ENCODE measurements around the gene PCSK2.

The PCSK2 gene

DNA sequence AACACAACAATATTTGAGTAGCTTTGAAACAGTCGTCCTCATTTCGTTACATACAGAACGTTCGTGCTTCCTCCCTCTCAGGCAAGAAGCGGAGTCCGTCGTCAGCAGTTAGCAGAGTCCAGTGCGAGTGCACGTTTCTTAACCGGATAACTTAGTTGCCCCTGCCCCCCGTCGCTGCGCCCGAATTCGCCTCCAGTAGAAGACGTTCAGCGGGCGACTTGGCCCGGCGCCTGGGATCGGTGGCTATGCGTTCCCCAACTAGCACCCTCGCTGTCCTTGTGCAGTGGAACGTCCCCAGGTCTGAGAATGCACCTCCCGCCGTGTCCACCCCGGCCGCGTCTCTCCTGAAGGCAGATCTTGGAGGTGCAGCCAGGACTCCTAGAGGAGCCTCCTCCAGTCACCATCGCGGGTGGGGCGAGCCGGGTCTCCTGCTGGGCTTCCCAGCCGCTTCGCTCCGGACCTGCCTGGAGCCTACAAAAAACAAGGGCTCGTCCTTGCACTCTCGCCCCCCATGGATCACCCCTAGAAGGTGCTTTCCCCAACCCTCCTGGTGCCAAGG, 910 bp upstream of the PCSK2 start:
- Histone ChIP-seq H3K9me2 (replicated peaks; ENCODE audit: control insufficient read depth, low read length) (no peaks in the 10 kb centered on the region), H3K4me2 (ENCODE audit: low read length) (no peak overlapping the region), H3K27me3 (ENCODE audit: control insufficient read depth, low read length) (no peaks in the 10 kb centered on the region), H3F3A (ENCODE audit: control insufficient read depth, insufficient read depth) (no peaks in the 10 kb centered on the region), H3K27ac (ENCODE audit: low read depth, low read length) (no peak overlapping the region), H3K79me2 (ENCODE audit: control insufficient read depth, low read length) (no peaks in the 10 kb centered on the region), H3K4me3 (ENCODE audit: low read length) (no peak overlapping the region), H3K9me3 (ENCODE audit: control insufficient read depth, insufficient read depth, low read length) (no peaks in the 10 kb centered on the region), H3K36me3 (ENCODE audit: control insufficient read depth, low read length) (no peaks in the 10 kb centered on the region), H3K4me1 (ENCODE audit: control insufficient read depth, low read length) (no peaks in the 10 kb centered on the region), H4K20me1 (ENCODE audit: control insufficient read depth, insufficient read depth, low read depth, low read length) (no peaks in the 10 kb centered on the region)
- no peak for TF ChIP-seq EZH2phosphoT487 (IDR thresholded peaks at IDR 0.05; ENCODE audit: borderline replicate concordance, low read length)
- TF ChIP-seq, protein P1, sequence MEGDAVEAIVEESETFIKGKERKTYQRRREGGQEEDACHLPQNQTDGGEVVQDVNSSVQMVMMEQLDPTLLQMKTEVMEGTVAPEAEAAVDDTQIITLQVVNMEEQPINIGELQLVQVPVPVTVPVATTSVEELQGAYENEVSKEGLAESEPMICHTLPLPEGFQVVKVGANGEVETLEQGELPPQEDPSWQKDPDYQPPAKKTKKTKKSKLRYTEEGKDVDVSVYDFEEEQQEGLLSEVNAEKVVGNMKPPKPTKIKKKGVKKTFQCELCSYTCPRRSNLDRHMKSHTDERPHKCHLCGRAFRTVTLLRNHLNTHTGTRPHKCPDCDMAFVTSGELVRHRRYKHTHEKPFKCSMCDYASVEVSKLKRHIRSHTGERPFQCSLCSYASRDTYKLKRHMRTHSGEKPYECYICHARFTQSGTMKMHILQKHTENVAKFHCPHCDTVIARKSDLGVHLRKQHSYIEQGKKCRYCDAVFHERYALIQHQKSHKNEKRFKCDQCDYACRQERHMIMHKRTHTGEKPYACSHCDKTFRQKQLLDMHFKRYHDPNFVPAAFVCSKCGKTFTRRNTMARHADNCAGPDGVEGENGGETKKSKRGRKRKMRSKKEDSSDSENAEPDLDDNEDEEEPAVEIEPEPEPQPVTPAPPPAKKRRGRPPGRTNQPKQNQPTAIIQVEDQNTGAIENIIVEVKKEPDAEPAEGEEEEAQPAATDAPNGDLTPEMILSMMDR (IDR thresholded peaks at IDR 0.05; ENCODE audit: low read depth, low read length, poor library complexity, severe bottlenecking): no peak

DNA sequence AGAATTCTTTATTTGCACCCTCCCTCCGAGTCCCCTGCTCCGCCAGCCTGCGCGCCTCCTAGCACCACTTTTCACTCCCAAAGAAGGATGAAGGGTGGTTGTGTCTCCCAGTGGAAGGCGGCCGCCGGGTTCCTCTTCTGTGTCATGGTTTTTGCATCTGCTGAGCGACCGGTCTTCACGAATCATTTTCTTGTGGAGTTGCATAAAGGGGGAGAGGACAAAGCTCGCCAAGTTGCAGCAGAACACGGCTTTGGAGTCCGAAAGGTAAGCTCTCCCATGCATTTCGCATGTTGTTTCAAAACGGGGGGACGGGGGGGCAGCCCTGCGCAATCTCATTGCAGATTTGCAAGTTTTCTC, 357 bp downstream of the PCSK2 start:
- no peaks in the 10 kb centered on the region for H3K27me3 ChIP-seq (ENCODE audit: control insufficient read depth, low read length)
- no peaks in the 10 kb centered on the region for H3K36me3 ChIP-seq (ENCODE audit: control insufficient read depth, low read length)
- H3K9me2 ChIP-seq (replicated peaks; ENCODE audit: control insufficient read depth, low read length): no peaks in the 10 kb centered on the region
- no peak for TF ChIP-seq EZH2phosphoT487 (IDR thresholded peaks at IDR 0.05; ENCODE audit: borderline replicate concordance, low read length)
- TF ChIP-seq, protein P1 (IDR thresholded peaks at IDR 0.05; ENCODE audit: low read depth, low read length, poor library complexity, severe bottlenecking): no peak
- no peaks in the 10 kb centered on the region for H4K20me1 ChIP-seq (ENCODE audit: control insufficient read depth, insufficient read depth, low read depth, low read length)
- no peak overlapping the region for H3K4me3 ChIP-seq (ENCODE audit: low read length)
- no peaks in the 10 kb centered on the region for H3K9me3 ChIP-seq (ENCODE audit: control insufficient read depth, insufficient read depth, low read length)
- no peaks in the 10 kb centered on the region for H3F3A ChIP-seq (ENCODE audit: control insufficient read depth, insufficient read depth)
- H3K27ac ChIP-seq (ENCODE audit: low read depth, low read length): no peak overlapping the region
- H3K79me2 ChIP-seq (ENCODE audit: control insufficient read depth, low read length): no peaks in the 10 kb centered on the region
- no peak overlapping the region for H3K4me2 ChIP-seq (ENCODE audit: low read length)
- H3K4me1 ChIP-seq (ENCODE audit: control insufficient read depth, low read length): no peaks in the 10 kb centered on the region

- Histone ChIP-seq H3K4me1 (ENCODE audit: control insufficient read depth, low read length) (no peaks in the 10 kb centered on the region), H3K9me2 (replicated peaks; ENCODE audit: control insufficient read depth, low read length) (no peaks in the 10 kb centered on the region), H3K9me3 (ENCODE audit: control insufficient read depth, insufficient read depth, low read length) (no peaks in the 10 kb centered on the region), H3K36me3 (ENCODE audit: control insufficient read depth, low read length) (no peaks in the 10 kb centered on the region), H3K4me2 (ENCODE audit: low read length) (no peak overlapping the region), H3F3A (ENCODE audit: control insufficient read depth, insufficient read depth) (no peaks in the 10 kb centered on the region), H3K27ac (ENCODE audit: low read depth, low read length) (no peak overlapping the region), H4K20me1 (ENCODE audit: control insufficient read depth, insufficient read depth, low read depth, low read length) (no peaks in the 10 kb centered on the region), H3K79me2 (ENCODE audit: control insufficient read depth, low read length) (no peaks in the 10 kb centered on the region), H3K27me3 (ENCODE audit: control insufficient read depth, low read length) (no peaks in the 10 kb centered on the region), H3K4me3 (ENCODE audit: low read length) (no peak overlapping the region)
- TF ChIP-seq, protein P1 (IDR thresholded peaks at IDR 0.05; ENCODE audit: low read depth, low read length, poor library complexity, severe bottlenecking): no peak
- no peak for TF ChIP-seq EZH2phosphoT487 (IDR thresholded peaks at IDR 0.05; ENCODE audit: borderline replicate concordance, low read length)
Observed at GRCh38 chr20:17227669-17228623, 1.1 kb downstream of the PCSK2 start.
